Kidney (tissue), 14 donors: Measurements from ENCODE around the gene MUC2. TPM values are rescaled to one million over a fixed set of nuclear protein-coding genes. Genes with fewer than 3 reads are reported as not detected.
A peak's percentile ranks its signal among the peaks of the same experiment; 100 is the strongest.

ENCODE experiments used
- DNase-seq, 5 donors: peaks; one replicate each; pipeline ENCODE4 v3.0.0-alpha.2; 2013 to 2020
- FAIRE-seq: peaks from 2 replicates; lab custom pipeline; 2012; peaks lifted over from hg19 to GRCh38; lab: Jason Lieb, UNC
- H3K27ac ChIP-seq, 2 donors: one replicate each; pipeline ENCODE4 v1.7.0; 2013; ENCODE audit warnings: low read depth in 2 of 2, low read length in 2 of 2, inconsistent platforms in 1 of 2
- H3K27me3 ChIP-seq: one replicate; pipeline ENCODE4 v1.7.1; 2013; ENCODE audit warnings: low read length, inconsistent platforms; ENCODE audit not compliant: control insufficient read depth, insufficient read depth
- H3K36me3 ChIP-seq, 3 donors: one replicate each; pipeline versions ENCODE4 v1.7.0 to v1.7.1; 2013; ENCODE audit warnings: low read length in 3 of 3, control low read depth in 1 of 3, inconsistent platforms in 1 of 3; ENCODE audit not compliant: insufficient read depth in 3 of 3, control insufficient read depth in 2 of 3
- H3K4me1 ChIP-seq, 3 donors: one replicate each; pipeline versions ENCODE4 v1.7.0 to v1.7.1; 2013; ENCODE audit warnings: low read length in 3 of 3, inconsistent platforms in 1 of 3, low read depth in 1 of 3; ENCODE audit not compliant: control insufficient read depth in 2 of 3, insufficient read depth in 2 of 3
- H3K4me3 ChIP-seq, 3 donors: one replicate each; pipeline versions ENCODE4 v1.7.0 to v1.8.1; 2013; ENCODE audit warnings: low read length in 3 of 3, control low read depth in 1 of 3, inconsistent platforms in 1 of 3
- H3K9ac ChIP-seq, 3 donors: one replicate each; pipeline versions ENCODE4 v1.7.0 to v1.7.1; 2013; ENCODE audit warnings: low read length in 3 of 3, control low read depth in 1 of 3, inconsistent platforms in 1 of 3
- H3K9me3 ChIP-seq, 3 donors: one replicate each; pipeline versions ENCODE4 v1.7.0 to v1.7.1; 2013; ENCODE audit warnings: low read length in 3 of 3, control low read depth in 1 of 3, inconsistent platforms in 1 of 3; ENCODE audit not compliant: control insufficient read depth in 2 of 3, insufficient read depth in 1 of 3
- intact Hi-C: fragments of 100-400 bp; cut with DNase I; formaldehyde crosslinking; loops from one replicate; pipeline ENCODE4 v1.11.1; 2022
- polyA plus RNA-seq: library from polyadenylated mRNA; stranded (reverse); fragments of 350-450 nt; fragmentation: Illumina TruSeq; extraction: RNeasy Lipid Tissue Mini Kit (QIAGEN cat#74804); gene quantifications from one replicate; pipeline ENCODE4 v1.2.3, GENCODE V29; 2014; ENCODE audit warnings: low read depth, low replicate concordance; ENCODE audit not compliant: insufficient read depth
- total RNA-seq: library from RNA; stranded (reverse); fragmentation: NEBNext Ultra II Directional; extraction: Animal tissue kit (Norgen Biotek cat#: 25700); gene quantifications from one replicate; pipeline ENCODE4 v1.2.1, GENCODE V29; 2021
- TF ChIP-seq, protein P1 (sequence below): IDR thresholded peaks from 3 replicates; pipeline ENCODE4 v1.5.1; 2012; ENCODE audit warnings: mild to moderate bottlenecking, moderate library complexity, borderline replicate concordance; ENCODE audit not compliant: insufficient read depth; ENCODE audit errors: extremely low read depth
- donor health status: control.
- donor health status: control.
- donor health status: control.
- donor health status: control.
- donor health status: control.
- donor health status: DM: yes; HTN: yes; CAD: no.
- donor health status: Normal renal cell carcinoma (clear cell type).

Gene MUC2
- total and polyA plus RNA-seq, 2 donors from 2014 or later, result not detected

- intact Hi-C loops, result no loop called here
- Histone ChIP-seq H3K4me1 (no peaks in the 10 kb centered on the region), H3K36me3 (no peaks in the 10 kb centered on the region), H3K27me3 (no peaks in the 10 kb centered on the region), H3K4me3 (no peak overlapping the region), H3K9me3 (no peaks in the 10 kb centered on the region), H3K27ac (no peak overlapping the region), H3K9ac (no peak overlapping the region)
- DNase-seq, result peak in 1 of 5 donors; percentile 22
- TF ChIP-seq, protein P1, sequence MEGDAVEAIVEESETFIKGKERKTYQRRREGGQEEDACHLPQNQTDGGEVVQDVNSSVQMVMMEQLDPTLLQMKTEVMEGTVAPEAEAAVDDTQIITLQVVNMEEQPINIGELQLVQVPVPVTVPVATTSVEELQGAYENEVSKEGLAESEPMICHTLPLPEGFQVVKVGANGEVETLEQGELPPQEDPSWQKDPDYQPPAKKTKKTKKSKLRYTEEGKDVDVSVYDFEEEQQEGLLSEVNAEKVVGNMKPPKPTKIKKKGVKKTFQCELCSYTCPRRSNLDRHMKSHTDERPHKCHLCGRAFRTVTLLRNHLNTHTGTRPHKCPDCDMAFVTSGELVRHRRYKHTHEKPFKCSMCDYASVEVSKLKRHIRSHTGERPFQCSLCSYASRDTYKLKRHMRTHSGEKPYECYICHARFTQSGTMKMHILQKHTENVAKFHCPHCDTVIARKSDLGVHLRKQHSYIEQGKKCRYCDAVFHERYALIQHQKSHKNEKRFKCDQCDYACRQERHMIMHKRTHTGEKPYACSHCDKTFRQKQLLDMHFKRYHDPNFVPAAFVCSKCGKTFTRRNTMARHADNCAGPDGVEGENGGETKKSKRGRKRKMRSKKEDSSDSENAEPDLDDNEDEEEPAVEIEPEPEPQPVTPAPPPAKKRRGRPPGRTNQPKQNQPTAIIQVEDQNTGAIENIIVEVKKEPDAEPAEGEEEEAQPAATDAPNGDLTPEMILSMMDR, result no peak
- FAIRE-seq, result no peak
Measured at GRCh38 chr11:1122664-1123002, 48.0 kb downstream of the MUC2 start.

GRCh38 chr11:1123970-1124369, 49.3 kb downstream of the MUC2 start:
- no peak for FAIRE-seq
- Histone ChIP-seq H3K27ac (no peak overlapping the region), H3K36me3 (no peaks in the 10 kb centered on the region), H3K4me3 (no peak overlapping the region), H3K4me1 (no peaks in the 10 kb centered on the region), H3K27me3 (no peaks in the 10 kb centered on the region), H3K9me3 (no peaks in the 10 kb centered on the region), H3K9ac (no peak overlapping the region)
- intact Hi-C loops, result no loop called here
- DNase-seq, result peak in 2 of 5 donors; percentile 6 to 48
- TF ChIP-seq, protein P1, result no peak

Other genes with a start within 250 kb of the MUC2 start
- gene CRACR2B, start 247.0 kb upstream of the MUC2 start, total RNA-seq, result 22.6 TPM
- gene CRACR2B, start 247.0 kb upstream of the MUC2 start, polyA plus RNA-seq, result 16.5 TPM
- 476 TPM for gene CD151, start 241.9 kb upstream of the MUC2 start, total RNA-seq
- 379 TPM for gene CD151, start 241.9 kb upstream of the MUC2 start, polyA plus RNA-seq
- 107 TPM for gene POLR2L, start 232.3 kb upstream of the MUC2 start, total RNA-seq
- gene POLR2L, start 232.3 kb upstream of the MUC2 start, polyA plus RNA-seq, result 376 TPM
- 104 TPM for gene TSPAN4, start 232.0 kb upstream of the MUC2 start, total RNA-seq
- 81.2 TPM for gene TSPAN4, start 232.0 kb upstream of the MUC2 start, polyA plus RNA-seq
- 82.2 TPM for gene CHID1, start 164.1 kb upstream of the MUC2 start, total RNA-seq
- 128 TPM for gene CHID1, start 164.1 kb upstream of the MUC2 start, polyA plus RNA-seq
- 144 TPM for gene AP2A2, start 149.0 kb upstream of the MUC2 start, total RNA-seq
- gene AP2A2, start 149.0 kb upstream of the MUC2 start, polyA plus RNA-seq, result 76.5 TPM
- 3.0 TPM for gene MUC6, start 38.2 kb upstream of the MUC2 start, total RNA-seq
- gene MUC6, start 38.2 kb upstream of the MUC2 start, polyA plus RNA-seq, result 1.1 TPM
- 0.03 TPM for gene MUC5AC, start 83.1 kb downstream of the MUC2 start, total RNA-seq
- not detected for gene MUC5AC, start 83.1 kb downstream of the MUC2 start, polyA plus RNA-seq
- gene MUC5B, start 148.2 kb downstream of the MUC2 start, total RNA-seq, result 0.38 TPM
- not detected for gene MUC5B, start 148.2 kb downstream of the MUC2 start, polyA plus RNA-seq
- 65.5 TPM for gene TOLLIP, start 234.8 kb downstream of the MUC2 start, total RNA-seq
- gene TOLLIP, start 234.8 kb downstream of the MUC2 start, polyA plus RNA-seq, result 88.0 TPM